Measurements from ENCODE around the gene CHD5.

Gene CHD5

GRCh38 chr1:6206520-6206855 lies 26.4 kb upstream of the CHD5 start:
- Histone ChIP-seq H3K27me3 (ENCODE audit: insufficient read depth, low read length, poor library complexity) (peaks cover 17% of the 10 kb centered on the region), H2AK5ac (ENCODE audit: low read length) (no peak overlapping the region), H2BK5ac (ENCODE audit: low read length) (no peak overlapping the region), H3K4me1 (ENCODE audit: control insufficient read depth, low read depth, low read length) (no peaks in the 10 kb centered on the region), H3K4ac (ENCODE audit: low read depth, low read length) (no peak overlapping the region), H2BK15ac (replicated peaks; ENCODE audit: low read depth) (no peak overlapping the region), H4K5ac (ENCODE audit: low read length) (no peak overlapping the region), H3K27ac (ENCODE audit: low read depth, low read length) (no peak overlapping the region), H3K18ac (ENCODE audit: low read length) (no peak overlapping the region), H3K23ac (ENCODE audit: low read length) (no peak overlapping the region), H3K4me2 (ENCODE audit: low read length) (peak overlapping the region; percentile 25), H3K9ac (ENCODE audit: low read length) (peak overlapping the region; percentile 42), H3K79me1 (ENCODE audit: low read length) (no peaks in the 10 kb centered on the region), H4K8ac (ENCODE audit: low read depth, low read length) (no peak overlapping the region), H3K36me3 (ENCODE audit: control insufficient read depth, insufficient read depth, low read length) (no peaks in the 10 kb centered on the region), H3K56ac (ENCODE audit: low read length) (no peak overlapping the region), H3K79me2 (ENCODE audit: control insufficient read depth, insufficient read depth, low read length) (no peaks in the 10 kb centered on the region), H3K4me3 (ENCODE audit: low read length) (no peak overlapping the region), H2BK120ac (ENCODE audit: low read depth, low read length) (no peak overlapping the region)
- no peak for DNase-seq
- WGBS (ENCODE audit: extremely low coverage, insufficient coverage, low lambda C conversion rate): no CpG with 5 or more reads among the region's 25 CpGs

DNA sequence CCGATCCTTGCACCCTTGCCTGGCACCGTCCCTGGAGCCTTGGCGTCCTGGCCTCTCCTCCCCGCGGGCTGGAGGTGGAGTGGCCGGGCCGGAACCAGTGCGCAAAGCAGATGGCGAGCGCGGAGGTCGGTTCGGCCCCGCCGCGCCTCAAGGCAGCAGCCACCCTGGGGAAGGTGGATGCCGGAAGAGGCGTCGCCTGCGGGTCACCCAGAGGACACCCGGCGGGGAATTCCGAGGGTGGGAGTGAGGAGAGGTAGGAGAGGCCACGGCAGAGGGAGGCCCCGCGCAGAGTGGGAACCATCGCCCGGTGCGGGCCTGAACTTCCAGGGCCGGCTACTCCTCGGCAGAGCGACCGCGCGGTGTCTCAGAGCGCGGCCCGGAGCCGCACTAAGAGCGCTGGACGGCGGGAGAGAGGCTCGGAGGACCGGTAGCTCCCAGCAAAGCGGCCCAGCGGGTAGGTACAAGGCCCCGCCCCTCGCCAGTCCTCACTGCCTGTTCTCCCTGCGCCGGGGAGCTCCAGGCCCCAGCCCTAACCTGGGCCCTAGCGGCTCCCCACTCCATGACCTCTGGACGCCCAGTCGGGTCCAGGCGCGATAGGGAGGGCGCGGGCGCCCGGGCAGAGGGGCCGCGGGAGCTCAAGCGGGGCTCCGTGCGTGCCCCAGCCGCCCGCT lies 25.9 kb upstream of the CHD5 start, which contains the start of gene RNF207:
Gene RNF207 (plus strand): TSS at position 271 of the 671 bp plus-strand sequence. CDS start 417 bp downstream, outside the sequence.
- no peak within 1 kb of the TSS for H4K8ac ChIP-seq (ENCODE audit: low read depth, low read length)
- no peak within 1 kb of the TSS for H2AK5ac ChIP-seq (ENCODE audit: low read length)
- H3K18ac ChIP-seq (ENCODE audit: low read length): no peak within 1 kb of the TSS
- H3K23ac ChIP-seq (ENCODE audit: low read length): no peak within 1 kb of the TSS
- H3K4ac ChIP-seq (ENCODE audit: low read depth, low read length): no peak within 1 kb of the TSS
- DNase-seq: peak; percentile 71
- H3K36me3 ChIP-seq (ENCODE audit: control insufficient read depth, insufficient read depth, low read length): no peaks in the 10 kb centered on the region
- H3K56ac ChIP-seq (ENCODE audit: low read length): peak within 1 kb of the TSS; percentile 79
- no peak within 1 kb of the TSS for H2BK120ac ChIP-seq (ENCODE audit: low read depth, low read length)
- H3K79me2 ChIP-seq (ENCODE audit: control insufficient read depth, insufficient read depth, low read length): no peaks in the 10 kb centered on the region
- H2BK15ac ChIP-seq (replicated peaks; ENCODE audit: low read depth): no peak within 1 kb of the TSS
- H3K4me3 ChIP-seq (ENCODE audit: low read length): peak within 1 kb of the TSS; percentile 19
- H3K4me2 ChIP-seq (ENCODE audit: low read length): peak within 1 kb of the TSS; percentile 45
- no CpG with 5 or more reads among the region's 66 CpGs for WGBS (ENCODE audit: extremely low coverage, insufficient coverage, low lambda C conversion rate)
- no peaks in the 10 kb centered on the region for H3K4me1 ChIP-seq (ENCODE audit: control insufficient read depth, low read depth, low read length)
- no peak within 1 kb of the TSS for H4K5ac ChIP-seq (ENCODE audit: low read length)
- H3K79me1 ChIP-seq (ENCODE audit: low read length): no peaks in the 10 kb centered on the region
- H3K9ac ChIP-seq (ENCODE audit: low read length): peak within 1 kb of the TSS; percentile 65
- peaks cover 17% of the 10 kb centered on the region for H3K27me3 ChIP-seq (ENCODE audit: insufficient read depth, low read length, poor library complexity)
- H3K27ac ChIP-seq (ENCODE audit: low read depth, low read length): no peak within 1 kb of the TSS
- H2BK5ac ChIP-seq (ENCODE audit: low read length): no peak within 1 kb of the TSS

DNA sequence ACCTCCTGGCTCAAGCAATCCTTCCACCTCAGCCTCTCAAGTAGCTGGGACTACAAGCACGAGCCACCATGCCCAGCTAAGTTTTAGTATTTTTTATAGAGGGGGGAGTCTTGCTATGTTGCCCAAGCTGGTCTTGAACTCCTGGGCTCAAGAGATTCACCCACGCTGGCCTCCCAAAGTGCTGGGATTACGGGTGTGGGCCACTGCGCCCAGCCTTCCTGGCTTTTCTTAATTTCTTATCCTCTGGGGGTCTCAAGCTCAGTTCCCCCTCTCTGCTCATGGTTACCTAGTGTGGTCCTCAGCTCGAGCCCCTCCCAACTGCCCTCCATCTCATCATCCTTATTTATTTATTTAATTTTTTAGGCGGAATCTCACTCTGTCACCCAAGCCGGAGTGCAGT lies 22.1 kb upstream of the CHD5 start:
- Histone ChIP-seq H3K56ac (ENCODE audit: low read length) (no peak overlapping the region), H2BK5ac (ENCODE audit: low read length) (no peak overlapping the region), H3K79me1 (ENCODE audit: low read length) (peaks cover 4% of the 10 kb centered on the region), H3K27ac (ENCODE audit: low read depth, low read length) (no peak overlapping the region), H3K9ac (ENCODE audit: low read length) (no peak overlapping the region), H4K8ac (ENCODE audit: low read depth, low read length) (no peak overlapping the region), H3K4me2 (ENCODE audit: low read length) (no peak overlapping the region), H3K4me1 (ENCODE audit: control insufficient read depth, low read depth, low read length) (peaks cover 8% of the 10 kb centered on the region), H3K36me3 (ENCODE audit: control insufficient read depth, insufficient read depth, low read length) (peaks cover 3% of the 10 kb centered on the region), H4K5ac (ENCODE audit: low read length) (no peak overlapping the region), H3K23ac (ENCODE audit: low read length) (no peak overlapping the region), H3K4me3 (ENCODE audit: low read length) (no peak overlapping the region), H2BK120ac (ENCODE audit: low read depth, low read length) (no peak overlapping the region), H2AK5ac (ENCODE audit: low read length) (no peak overlapping the region), H3K27me3 (ENCODE audit: insufficient read depth, low read length, poor library complexity) (peaks cover 11% of the 10 kb centered on the region), H3K79me2 (ENCODE audit: control insufficient read depth, insufficient read depth, low read length) (peaks cover 21% of the 10 kb centered on the region), H2BK15ac (replicated peaks; ENCODE audit: low read depth) (no peak overlapping the region), H3K4ac (ENCODE audit: low read depth, low read length) (no peak overlapping the region), H3K18ac (ENCODE audit: low read length) (no peak overlapping the region)
- WGBS (ENCODE audit: extremely low coverage, insufficient coverage, low lambda C conversion rate): no CpG with 5 or more reads among the region's 7 CpGs
- no peak for DNase-seq

GRCh38 chr1:6200188-6200809 lies 20.2 kb upstream of the CHD5 start:
- peak overlapping the region; percentile 75 for H3K9ac ChIP-seq (ENCODE audit: low read length)
- peak overlapping the region; percentile 55 for H3K18ac ChIP-seq (ENCODE audit: low read length)
- no peak overlapping the region for H3K27ac ChIP-seq (ENCODE audit: low read depth, low read length)
- H3K4me2 ChIP-seq (ENCODE audit: low read length): peak overlapping the region; percentile 45
- no CpG with 5 or more reads among the region's 10 CpGs for WGBS (ENCODE audit: extremely low coverage, insufficient coverage, low lambda C conversion rate)
- H3K23ac ChIP-seq (ENCODE audit: low read length): no peak overlapping the region
- peak overlapping the region; percentile 69 for H4K8ac ChIP-seq (ENCODE audit: low read depth, low read length)
- H2BK5ac ChIP-seq (ENCODE audit: low read length): peak overlapping the region; percentile 64
- no peak overlapping the region for H3K4me3 ChIP-seq (ENCODE audit: low read length)
- peak; percentile 16 for DNase-seq
- no peak overlapping the region for H2BK15ac ChIP-seq (replicated peaks; ENCODE audit: low read depth)
- H3K79me2 ChIP-seq (ENCODE audit: control insufficient read depth, insufficient read depth, low read length): peaks cover 37% of the 10 kb centered on the region
- peak overlapping the region; percentile 100 for H4K5ac ChIP-seq (ENCODE audit: low read length)
- H3K4me1 ChIP-seq (ENCODE audit: control insufficient read depth, low read depth, low read length): peaks cover 8% of the 10 kb centered on the region
- no peak overlapping the region for H2BK120ac ChIP-seq (ENCODE audit: low read depth, low read length)
- peak overlapping the region; percentile 90 for H2AK5ac ChIP-seq (ENCODE audit: low read length)
- H3K27me3 ChIP-seq (ENCODE audit: insufficient read depth, low read length, poor library complexity): no peaks in the 10 kb centered on the region
- H3K56ac ChIP-seq (ENCODE audit: low read length): peak overlapping the region; percentile 90
- peaks cover 5% of the 10 kb centered on the region for H3K36me3 ChIP-seq (ENCODE audit: control insufficient read depth, insufficient read depth, low read length)
- H3K79me1 ChIP-seq (ENCODE audit: low read length): peaks cover 8% of the 10 kb centered on the region
- H3K4ac ChIP-seq (ENCODE audit: low read depth, low read length): peak overlapping the region; percentile 82

DNA sequence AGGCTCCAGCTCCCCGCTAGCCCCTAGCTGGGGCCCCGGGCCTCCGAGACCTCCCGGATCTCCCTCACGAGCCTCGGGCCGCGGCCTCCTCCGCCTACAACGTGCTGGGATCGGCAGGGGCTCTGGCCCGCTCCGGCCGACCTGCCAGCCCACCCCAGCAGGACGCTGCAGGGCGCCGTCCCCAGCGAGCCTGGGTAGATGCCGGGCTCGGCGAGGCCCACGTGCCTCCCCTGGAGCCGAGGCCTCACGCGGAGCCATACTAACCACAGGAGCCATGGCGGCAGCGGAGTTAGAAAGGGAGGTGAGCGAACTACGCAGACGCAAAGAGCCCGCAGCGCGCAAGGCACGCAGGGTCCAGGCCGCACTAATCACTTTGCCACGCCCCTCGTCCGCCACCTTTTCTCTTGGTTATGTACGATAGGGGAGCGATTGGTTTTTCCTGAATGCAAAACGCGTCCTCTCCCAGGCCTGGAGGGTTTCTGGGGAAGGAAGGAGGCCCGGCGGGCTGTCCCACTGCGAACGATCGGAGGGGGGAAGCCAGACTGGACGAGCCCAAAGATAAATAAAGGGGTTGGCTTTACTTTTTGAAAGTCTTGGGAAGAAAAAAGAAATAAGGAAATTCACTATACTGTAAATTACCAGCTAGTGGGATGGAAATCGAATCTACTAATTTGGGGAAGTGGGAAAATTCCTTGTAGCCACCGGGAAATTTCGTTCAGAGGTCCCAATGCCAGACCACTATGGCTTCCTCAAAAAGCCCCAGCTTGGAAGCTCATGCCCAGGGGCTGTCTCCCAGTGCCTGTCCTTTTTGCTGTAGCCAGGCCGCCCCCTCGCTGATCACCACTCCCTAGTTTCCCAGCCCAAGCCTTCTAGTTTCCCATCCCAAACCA lies 19.4 kb upstream of the CHD5 start, which contains the start of gene RPL22:
Gene RPL22 (minus strand): TSS at position 298 of the 890 bp plus-strand sequence. CDS start 22 bp downstream, at position 276.
- peak within 1 kb of the TSS; percentile 96 for H3K4me2 ChIP-seq (ENCODE audit: low read length)
- H2BK15ac ChIP-seq (replicated peaks; ENCODE audit: low read depth): no peak within 1 kb of the TSS
- no peaks in the 10 kb centered on the region for H3K27me3 ChIP-seq (ENCODE audit: insufficient read depth, low read length, poor library complexity)
- H3K4me1 ChIP-seq (ENCODE audit: control insufficient read depth, low read depth, low read length): peaks cover 8% of the 10 kb centered on the region
- H3K4me3 ChIP-seq (ENCODE audit: low read length): peak within 1 kb of the TSS; percentile 95
- H2AK5ac ChIP-seq (ENCODE audit: low read length): peak within 1 kb of the TSS; percentile 90
- peak within 1 kb of the TSS; percentile 100 for H3K56ac ChIP-seq (ENCODE audit: low read length)
- peak within 1 kb of the TSS; percentile 35 for H3K27ac ChIP-seq (ENCODE audit: low read depth, low read length)
- WGBS (ENCODE audit: extremely low coverage, insufficient coverage, low lambda C conversion rate): no CpG with 5 or more reads among the region's 53 CpGs
- H2BK120ac ChIP-seq (ENCODE audit: low read depth, low read length): peak within 1 kb of the TSS; percentile 69
- H3K79me1 ChIP-seq (ENCODE audit: low read length): peaks cover 8% of the 10 kb centered on the region
- H3K23ac ChIP-seq (ENCODE audit: low read length): peak within 1 kb of the TSS; percentile 100
- H3K9ac ChIP-seq (ENCODE audit: low read length): peak within 1 kb of the TSS; percentile 94
- peak within 1 kb of the TSS; percentile 88 for H4K8ac ChIP-seq (ENCODE audit: low read depth, low read length)
- H3K4ac ChIP-seq (ENCODE audit: low read depth, low read length): peak within 1 kb of the TSS; percentile 100
- H3K18ac ChIP-seq (ENCODE audit: low read length): peak within 1 kb of the TSS; percentile 81
- H2BK5ac ChIP-seq (ENCODE audit: low read length): peak within 1 kb of the TSS; percentile 95
- H4K5ac ChIP-seq (ENCODE audit: low read length): peak within 1 kb of the TSS; percentile 100
- peaks cover 5% of the 10 kb centered on the region for H3K36me3 ChIP-seq (ENCODE audit: control insufficient read depth, insufficient read depth, low read length)
- peak; percentile 100 for DNase-seq
- H3K79me2 ChIP-seq (ENCODE audit: control insufficient read depth, insufficient read depth, low read length): peaks cover 38% of the 10 kb centered on the region
